Duodenal mucosa (tissue), 2 donors: ENCODE results near the gene POC5.

Experiments used
- H3K27ac ChIP-seq: one replicate; pipeline ENCODE4 v1.7.0; 2013; ENCODE audit warnings: low read depth, low read length
- H3K27me3 ChIP-seq, 2 donors: one replicate each; pipeline ENCODE4 v1.7.0; 2013; ENCODE audit warnings: low read length in 2 of 2, control low read depth in 1 of 2; ENCODE audit not compliant: insufficient read depth in 2 of 2, control insufficient read depth in 1 of 2
- H3K36me3 ChIP-seq, 2 donors: one replicate each; pipeline ENCODE4 v1.7.0; 2013; ENCODE audit warnings: low read length in 2 of 2, control low read depth in 1 of 2; ENCODE audit not compliant: insufficient read depth in 2 of 2, control insufficient read depth in 1 of 2
- H3K4me1 ChIP-seq, 2 donors: one replicate each; pipeline ENCODE4 v1.7.0; 2013; ENCODE audit warnings: low read length in 2 of 2, control low read depth in 1 of 2; ENCODE audit not compliant: insufficient read depth in 2 of 2, control insufficient read depth in 1 of 2
- H3K4me3 ChIP-seq, 2 donors: one replicate each; pipeline ENCODE4 v1.7.0; 2013; ENCODE audit warnings: low read length in 2 of 2, low read depth in 1 of 2
- H3K9ac ChIP-seq, 2 donors: one replicate each; pipeline ENCODE4 v1.7.0; 2013; ENCODE audit warnings: low read length in 2 of 2, low read depth in 1 of 2
- H3K9me3 ChIP-seq, 2 donors: one replicate each; pipeline ENCODE4 v1.7.0; 2013; ENCODE audit warnings: low read length in 2 of 2, control low read depth in 1 of 2; ENCODE audit not compliant: control insufficient read depth in 1 of 2

Gene POC5

DNA sequence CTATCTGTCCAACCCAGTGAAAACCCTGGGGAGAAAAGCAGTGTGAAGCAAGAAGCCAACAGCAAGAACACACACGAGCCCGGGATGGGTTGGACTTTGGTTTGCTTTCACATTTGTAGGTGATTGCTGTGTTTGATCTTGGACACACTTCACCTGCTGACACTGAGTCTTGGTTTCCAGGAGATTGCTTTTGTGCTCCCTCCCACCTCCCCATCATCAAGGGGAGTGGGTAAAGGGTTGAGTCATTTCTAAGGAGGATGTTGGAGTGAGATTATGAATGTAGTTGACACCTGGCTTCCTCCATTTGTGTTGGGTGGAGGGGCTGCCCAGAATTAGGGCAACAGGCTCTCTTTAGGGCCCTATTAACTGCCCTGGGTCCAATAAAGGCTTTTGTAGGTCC, 68.5 kb downstream of the POC5 start:
- H3K9me3 ChIP-seq, result no peaks in the 10 kb centered on the region
- no peaks in the 10 kb centered on the region for H3K27me3 ChIP-seq
- H3K4me3 ChIP-seq, result peak overlapping the region in 1 of 2 donors; percentile 15
- no peak overlapping the region for H3K9ac ChIP-seq
- no peak overlapping the region for H3K27ac ChIP-seq
- H3K4me1 ChIP-seq, result peaks cover 3 to 6% of the 10 kb centered on the region in 2 donors
- H3K36me3 ChIP-seq, result no peaks in the 10 kb centered on the region

- Histone ChIP-seq H3K4me1 (no peaks in the 10 kb centered on the region), H3K27ac (no peak overlapping the region), H3K36me3 (no peaks in the 10 kb centered on the region), H3K4me3 (no peak overlapping the region), H3K27me3 (no peaks in the 10 kb centered on the region), H3K9ac (no peak overlapping the region), H3K9me3 (no peaks in the 10 kb centered on the region)
Observed at GRCh38 chr5:75640826-75641225, 76.4 kb downstream of the POC5 start.

GRCh38 chr5:75640395-75640794, 76.8 kb downstream of the POC5 start:
- Histone ChIP-seq H3K27ac (no peak overlapping the region), H3K9me3 (no peaks in the 10 kb centered on the region), H3K9ac (no peak overlapping the region), H3K27me3 (no peaks in the 10 kb centered on the region), H3K36me3 (no peaks in the 10 kb centered on the region), H3K4me1 (no peaks in the 10 kb centered on the region), H3K4me3 (no peak overlapping the region)

- Histone ChIP-seq H3K4me3 (no peak overlapping the region), H3K27ac (no peak overlapping the region), H3K4me1 (no peaks in the 10 kb centered on the region), H3K9ac (no peak overlapping the region), H3K9me3 (no peaks in the 10 kb centered on the region), H3K27me3 (no peaks in the 10 kb centered on the region), H3K36me3 (no peaks in the 10 kb centered on the region)
Observed at GRCh38 chr5:75639535-75640311, 77.5 kb downstream of the POC5 start.

DNA sequence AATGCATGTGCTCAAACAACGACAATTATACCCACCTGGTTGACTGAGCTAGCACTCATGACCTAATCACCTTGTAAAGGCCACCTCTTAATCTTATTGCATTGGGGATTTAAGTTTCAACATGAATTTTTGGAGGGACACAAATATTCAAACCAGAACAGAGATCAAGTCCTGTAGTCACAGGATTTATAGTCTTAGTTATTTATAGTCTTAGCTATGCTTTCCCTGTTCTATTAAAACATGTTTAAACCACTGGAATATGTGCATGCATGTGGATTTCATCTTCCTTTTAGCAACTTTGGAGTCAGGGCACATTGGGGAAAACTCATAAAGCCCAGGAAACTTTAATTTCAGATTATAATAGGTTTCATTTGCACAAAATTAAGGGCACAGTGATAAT, 79.3 kb downstream of the POC5 start:
- Histone ChIP-seq H3K27me3 (no peaks in the 10 kb centered on the region), H3K4me1 (no peaks in the 10 kb centered on the region), H3K4me3 (no peak overlapping the region), H3K9ac (no peak overlapping the region), H3K9me3 (no peaks in the 10 kb centered on the region), H3K27ac (no peak overlapping the region), H3K36me3 (no peaks in the 10 kb centered on the region)

DNA sequence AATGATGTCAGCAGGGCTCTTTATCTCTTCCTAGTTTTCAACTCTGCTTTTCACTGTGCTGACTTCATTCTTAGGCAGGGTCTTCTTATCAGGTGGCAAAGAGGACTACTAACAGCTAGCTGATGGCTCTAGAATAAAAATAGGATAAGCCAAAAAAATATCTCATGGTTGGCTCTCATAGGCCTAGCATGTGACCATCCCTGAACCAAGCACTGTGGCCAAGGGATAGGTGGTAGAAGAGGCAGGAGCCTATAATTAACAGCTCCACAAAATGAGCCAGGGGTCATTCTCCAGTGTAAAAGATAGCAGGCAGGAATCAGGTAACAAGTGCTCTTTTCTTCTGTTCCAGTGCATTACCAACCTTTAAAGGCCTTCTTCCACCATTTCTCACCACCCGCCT, 84.9 kb downstream of the POC5 start:
- Histone ChIP-seq H3K36me3 (no peaks in the 10 kb centered on the region), H3K4me1 (no peaks in the 10 kb centered on the region), H3K4me3 (no peak overlapping the region), H3K9ac (no peak overlapping the region), H3K27ac (no peak overlapping the region), H3K9me3 (no peaks in the 10 kb centered on the region), H3K27me3 (no peaks in the 10 kb centered on the region)

GRCh38 chr5:75630875-75631274, 86.4 kb downstream of the POC5 start:
- H3K9ac ChIP-seq, result no peak overlapping the region
- H3K27me3 ChIP-seq, result no peaks in the 10 kb centered on the region
- no peak overlapping the region for H3K4me3 ChIP-seq
- no peaks in the 10 kb centered on the region for H3K4me1 ChIP-seq
- no peaks in the 10 kb centered on the region for H3K9me3 ChIP-seq
- no peaks in the 10 kb centered on the region for H3K36me3 ChIP-seq
- no peak overlapping the region for H3K27ac ChIP-seq

- Histone ChIP-seq H3K9me3 (no peaks in the 10 kb centered on the region), H3K27ac (no peak overlapping the region), H3K36me3 (no peaks in the 10 kb centered on the region), H3K9ac (no peak overlapping the region), H3K27me3 (no peaks in the 10 kb centered on the region), H3K4me1 (peaks cover 4 to 14% of the 10 kb centered on the region in 2 donors), H3K4me3 (no peak overlapping the region)
Observed at GRCh38 chr5:75627801-75628200, 89.4 kb downstream of the POC5 start.

- no peak overlapping the region for H3K9ac ChIP-seq
- no peaks in the 10 kb centered on the region for H3K36me3 ChIP-seq
- no peaks in the 10 kb centered on the region for H3K27me3 ChIP-seq
- no peak overlapping the region for H3K4me3 ChIP-seq
- no peak overlapping the region for H3K27ac ChIP-seq
- H3K4me1 ChIP-seq, result peaks cover 9 to 18% of the 10 kb centered on the region in 2 donors
- H3K9me3 ChIP-seq, result no peaks in the 10 kb centered on the region
Observed at GRCh38 chr5:75626959-75627358, 90.3 kb downstream of the POC5 start.
